OCI-LY7 (cell line): ENCODE measurements around the gene CIDEA. TPM values are rescaled to one million over a fixed set of nuclear protein-coding genes. Genes with fewer than 3 reads are reported as not detected.

Experiments used
- BruUV-seq: library from RNA; stranded (reverse); fragments of 400-500 nt; replicated peaks from 2 replicates; lab custom pipeline; 2021; lab: Mats Ljungman, UMichigan
- CTCF ChIA-PET: fragments of 300-600 bp; sonication (Branson Sonifier 250); formaldehyde crosslinking; loops from one replicate; lab custom pipeline; 2022; ENCODE audit warnings: antibody characterized with exemption; ENCODE audit not compliant: unreplicated experiment; lab: Charles Lee
- POLR2A ChIA-PET: fragments of 300-600 bp; sonication (Branson Sonifier 250); formaldehyde crosslinking; loops from one replicate; lab custom pipeline; 2022; ENCODE audit warnings: antibody characterized with exemption; lab: Charles Lee
- DNase-seq: peaks from one replicate; pipeline ENCODE4 v3.0.0-alpha.2; 2015; ENCODE audit warnings: low spot score
- H2AFZ ChIP-seq: fragments of 200-600 bp; sonication (generic), shearing (Covaris generic); 2 replicates; pipeline ENCODE4 v1.6.1; 2014; ENCODE audit warnings: mild to moderate bottlenecking, antibody characterized with exemption, low read length, moderate library complexity
- H3K27ac ChIP-seq: fragments of 200-600 bp; sonication (generic); 2 replicates; pipeline ENCODE4 v1.5.1; 2014; ENCODE audit warnings: mixed run types, low read depth, mild to moderate bottlenecking, moderate library complexity, low read length, inconsistent platforms; ENCODE audit not compliant: poor library complexity, severe bottlenecking
- H3K36me3 ChIP-seq: fragments of 200-600 bp; sonication (generic); 2 replicates; pipeline ENCODE4 v1.6.1; 2014; ENCODE audit warnings: mild to moderate bottlenecking, antibody characterized with exemption, low read length, moderate library complexity, mixed read lengths; ENCODE audit not compliant: insufficient read depth
- H3K4me1 ChIP-seq: fragments of 200-600 bp; sonication (generic); 2 replicates; pipeline ENCODE4 v1.5.1; 2014; ENCODE audit warnings: mild to moderate bottlenecking, low read length; ENCODE audit not compliant: insufficient read depth, poor library complexity, severe bottlenecking
- H3K4me2 ChIP-seq: fragments of 200-600 bp; sonication (generic); 2 replicates; pipeline ENCODE4 v1.6.1; 2014; ENCODE audit warnings: mild to moderate bottlenecking, low read length
- H3K4me3 ChIP-seq: fragments of 200-600 bp; sonication (generic); 2 replicates; pipeline ENCODE4 v1.5.1; 2014; ENCODE audit warnings: mild to moderate bottlenecking, low read depth, low read length; ENCODE audit not compliant: poor library complexity, severe bottlenecking
- H3K79me2 ChIP-seq: fragments of 200-600 bp; sonication (generic); 2 replicates; pipeline ENCODE4 v1.6.1; 2016; ENCODE audit warnings: low read depth, mild to moderate bottlenecking, low read length, moderate library complexity, mixed read lengths; ENCODE audit not compliant: insufficient read depth
- H3K9me2 ChIP-seq: fragments of 200-600 bp; sonication (generic); 2 replicates; pipeline ENCODE4 v1.6.1; 2016; ENCODE audit warnings: mild to moderate bottlenecking, low read length, mixed read lengths; ENCODE audit not compliant: insufficient read depth
- H3K9me3 ChIP-seq: fragments of 200-600 bp; sonication (generic); 2 replicates; pipeline ENCODE4 v1.6.1; 2014; ENCODE audit warnings: mild to moderate bottlenecking, mixed run types, low read length, mixed read lengths
- H4K20me1 ChIP-seq: fragments of 200-600 bp; sonication (generic); 2 replicates; pipeline ENCODE4 v1.6.1; 2014; ENCODE audit warnings: mild to moderate bottlenecking, antibody characterized with exemption, low read length, moderate library complexity, mixed read lengths; ENCODE audit not compliant: insufficient read depth
- EZH2phosphoT487 ChIP-seq: fragments of 200-600 bp; sonication (generic); IDR thresholded peaks from 2 replicates; pipeline ENCODE4 v1.6.1; 2018; ENCODE audit warnings: low read depth, borderline replicate concordance, mild to moderate bottlenecking, mixed run types, antibody characterized with exemption, low read length, moderate library complexity, mixed read lengths
- intact Hi-C: fragments of 100-400 bp; cut with micrococcal nuclease; formaldehyde crosslinking; loops from one replicate; pipeline ENCODE4 v1.10.0; 2022; ENCODE audit not compliant: unreplicated experiment
- total RNA-seq, 2 experiments: library from RNA; depleted of rRNA in 1 of 2; stranded (reverse); fragments of >200 nt in 1 of 2; shearing (Covaris generic) in 1 of 2; gene quantifications; 2 replicates each; pipeline ENCODE4 v1.2.3, GENCODE V29; 2014 to 2022
- TF ChIP-seq, protein P1 (sequence below): fragments of 200-600 bp; sonication (generic); conservative IDR thresholded peaks from 2 replicates; pipeline ENCODE4 v1.5.1; 2014; ENCODE audit warnings: mild to moderate bottlenecking, antibody characterized with exemption, low read length, moderate library complexity, mixed read lengths

CIDEA gene
- total RNA-seq, 2 experiments from 2014 or later, result not detected

DNA sequence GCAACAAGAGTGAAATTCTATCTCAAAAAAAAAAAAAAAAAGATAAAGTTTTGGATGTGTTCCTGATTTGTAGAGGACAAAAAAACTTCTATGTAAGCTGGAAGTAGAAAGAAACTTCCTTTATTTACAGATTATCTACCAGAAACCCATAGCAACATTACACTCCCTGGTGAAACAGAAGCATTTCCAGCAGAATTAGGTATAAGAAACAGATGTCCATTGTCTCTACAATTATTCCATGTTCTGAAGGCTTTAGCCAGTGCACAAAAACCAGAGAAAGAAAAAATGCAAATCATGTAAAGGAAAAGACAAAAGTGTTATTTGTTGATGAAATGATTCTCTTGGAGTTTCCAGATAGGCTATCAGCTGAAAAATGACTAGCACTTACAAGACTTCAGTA, 58.8 kb downstream of the CIDEA start:
- H3K4me3 ChIP-seq, result no peak overlapping the region

DNA sequence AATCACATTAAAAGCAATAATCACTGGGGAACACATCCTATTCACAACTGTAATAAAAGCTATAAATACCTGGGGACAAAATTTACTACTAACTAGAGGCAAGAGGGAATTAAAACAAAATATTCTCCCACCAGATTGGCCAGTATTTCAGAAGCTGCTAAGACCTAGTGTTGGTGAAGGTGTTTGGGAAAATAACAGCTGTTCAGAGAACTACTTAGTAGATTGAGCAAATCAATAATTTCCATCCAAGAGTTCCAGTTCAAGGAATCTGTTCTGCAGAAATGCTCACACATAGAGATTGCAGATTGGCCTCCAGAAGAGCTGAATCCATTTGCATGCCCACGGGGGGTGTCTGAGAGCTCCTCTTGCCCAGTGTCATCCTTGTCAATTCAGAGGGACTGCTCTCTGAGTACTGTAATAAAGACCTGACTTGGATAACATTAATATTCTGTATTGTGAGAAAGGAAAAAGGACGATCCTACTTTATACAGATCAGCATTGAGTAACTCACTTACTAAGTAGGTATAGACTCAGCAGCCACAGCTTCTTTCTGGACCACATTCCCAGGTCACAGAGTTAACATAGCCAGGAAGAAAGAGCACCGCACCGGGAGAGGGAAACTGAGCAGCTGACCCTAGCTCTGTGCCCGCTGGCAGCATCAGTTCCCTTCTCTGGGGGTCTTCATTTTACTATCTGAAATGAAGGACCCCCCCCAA, 59.5 kb downstream of the CIDEA start:
- no peak for DNase-seq
- Histone ChIP-seq H3K79me2 (no peaks in the 10 kb centered on the region), H3K9me3 (peaks cover 19% of the 10 kb centered on the region), H3K4me2 (peak overlapping the region; percentile 49), H2AFZ (no peak overlapping the region; the same call in 1 of the 2 replicates), H3K4me1 (peaks cover 44% of the 10 kb centered on the region), H4K20me1 (no peaks in the 10 kb centered on the region), H3K27ac (peak overlapping the region; percentile 48), H3K36me3 (no peaks in the 10 kb centered on the region), H3K9me2 (no peaks in the 10 kb centered on the region), H3K4me3 (no peak overlapping the region)
- POLR2A ChIA-PET, result interaction anchor here (0.5 to 2.0 kb wide), 6 partner anchors 8 to 454 kb away, joined by 3 to 7 read pairs (median 4); partner anchors contain the start of gene AFG3L2
- intact Hi-C loops, result loop anchor here (5.0 kb wide), 1 partner anchor 634 kb away; the partner anchor contains the start of gene SEH1L
- no peak for TF ChIP-seq EZH2phosphoT487
- TF ChIP-seq, protein P1, sequence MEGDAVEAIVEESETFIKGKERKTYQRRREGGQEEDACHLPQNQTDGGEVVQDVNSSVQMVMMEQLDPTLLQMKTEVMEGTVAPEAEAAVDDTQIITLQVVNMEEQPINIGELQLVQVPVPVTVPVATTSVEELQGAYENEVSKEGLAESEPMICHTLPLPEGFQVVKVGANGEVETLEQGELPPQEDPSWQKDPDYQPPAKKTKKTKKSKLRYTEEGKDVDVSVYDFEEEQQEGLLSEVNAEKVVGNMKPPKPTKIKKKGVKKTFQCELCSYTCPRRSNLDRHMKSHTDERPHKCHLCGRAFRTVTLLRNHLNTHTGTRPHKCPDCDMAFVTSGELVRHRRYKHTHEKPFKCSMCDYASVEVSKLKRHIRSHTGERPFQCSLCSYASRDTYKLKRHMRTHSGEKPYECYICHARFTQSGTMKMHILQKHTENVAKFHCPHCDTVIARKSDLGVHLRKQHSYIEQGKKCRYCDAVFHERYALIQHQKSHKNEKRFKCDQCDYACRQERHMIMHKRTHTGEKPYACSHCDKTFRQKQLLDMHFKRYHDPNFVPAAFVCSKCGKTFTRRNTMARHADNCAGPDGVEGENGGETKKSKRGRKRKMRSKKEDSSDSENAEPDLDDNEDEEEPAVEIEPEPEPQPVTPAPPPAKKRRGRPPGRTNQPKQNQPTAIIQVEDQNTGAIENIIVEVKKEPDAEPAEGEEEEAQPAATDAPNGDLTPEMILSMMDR, result no peak
- BruUV-seq, result no TSS peak
- CTCF ChIA-PET, result no interaction called here

More for the DNA sequence above, 58.8 kb downstream of the CIDEA start:
- intact Hi-C loops, result loop anchor here (5.0 kb wide), 1 partner anchor 634 kb away; the partner anchor contains the start of gene SEH1L
- H3K9me3 ChIP-seq, result peaks cover 19% of the 10 kb centered on the region
- POLR2A ChIA-PET, result interaction anchor here (0.6 to 1.4 kb wide), 2 partner anchors 9 to 629 kb away, joined by 3 to 4 read pairs; no protein-coding TSS in a partner anchor
- H2AFZ ChIP-seq, result no peak overlapping the region
- no peaks in the 10 kb centered on the region for H3K79me2 ChIP-seq
- H3K4me1 ChIP-seq, result peaks cover 37% of the 10 kb centered on the region
- H4K20me1 ChIP-seq, result no peaks in the 10 kb centered on the region
- H3K36me3 ChIP-seq, result no peaks in the 10 kb centered on the region
- no peak overlapping the region for H3K27ac ChIP-seq
- CTCF ChIA-PET, result no interaction called here
- BruUV-seq, result no TSS peak
- H3K9me2 ChIP-seq, result no peaks in the 10 kb centered on the region
- no peak overlapping the region for H3K4me2 ChIP-seq
- TF ChIP-seq, protein P1, result no peak
- no peak for TF ChIP-seq EZH2phosphoT487
- no peak for DNase-seq
